ENCODE data around the gene DHRS2. TPM values are rescaled to one million over a fixed set of nuclear protein-coding genes. Genes with fewer than 3 reads are reported as not detected.

The DHRS2 gene
- total RNA-seq, 1 donor from 2014 or later, result not detected

DNA sequence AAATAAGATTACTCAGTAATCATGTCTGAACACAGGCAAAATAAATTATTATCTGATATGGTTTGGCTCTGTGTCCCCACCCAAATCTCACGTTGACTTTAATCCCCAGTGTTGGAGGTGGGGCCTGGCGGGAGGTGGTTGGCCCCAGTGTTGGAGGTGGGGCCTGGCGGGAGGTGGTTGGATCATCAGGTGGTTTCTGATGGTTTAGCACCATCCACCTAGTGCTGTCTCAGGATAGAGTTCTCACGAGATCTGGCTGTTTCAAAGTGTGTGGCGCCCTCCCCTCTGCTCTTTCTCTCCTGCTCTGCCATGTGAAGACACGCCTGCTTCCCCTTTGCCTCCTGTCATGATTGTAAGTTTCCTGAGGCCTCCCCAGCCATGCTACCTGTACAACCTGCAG is 18.1 kb downstream of the DHRS2 start:
- Mint-ChIP-seq H3K27ac (ENCODE audit: unreplicated experiment) (no peak overlapping the region), H3K36me3 (ENCODE audit: unreplicated experiment) (no peaks in the 10 kb centered on the region), H3K4me1 (ENCODE audit: unreplicated experiment) (no peaks in the 10 kb centered on the region), H3K4me3 (ENCODE audit: unreplicated experiment) (no peak overlapping the region), H3K9me3 (ENCODE audit: unreplicated experiment) (no peaks in the 10 kb centered on the region), H3K27me3 (ENCODE audit: unreplicated experiment) (peaks cover 13% of the 10 kb centered on the region)
- DNase-seq (ENCODE audit: extremely low spot score, unreplicated experiment), result no peak
- TF ChIP-seq CTCF (IDR thresholded peaks at IDR 0.05), result no peak

GRCh38 chr14:23657959-23658470 is 21.9 kb downstream of the DHRS2 start:
- Mint-ChIP-seq H3K4me1 (ENCODE audit: unreplicated experiment) (no peaks in the 10 kb centered on the region), H3K27ac (ENCODE audit: unreplicated experiment) (no peak overlapping the region), H3K27me3 (ENCODE audit: unreplicated experiment) (peaks cover 7% of the 10 kb centered on the region), H3K9me3 (ENCODE audit: unreplicated experiment) (no peaks in the 10 kb centered on the region), H3K4me3 (ENCODE audit: unreplicated experiment) (no peak overlapping the region), H3K36me3 (ENCODE audit: unreplicated experiment) (no peaks in the 10 kb centered on the region)
- DNase-seq (ENCODE audit: extremely low spot score, unreplicated experiment), result no peak
- TF ChIP-seq CTCF (IDR thresholded peaks at IDR 0.05), result no peak

GRCh38 chr14:23660290-23661226 is 24.4 kb downstream of the DHRS2 start:
- Mint-ChIP-seq H3K36me3 (ENCODE audit: unreplicated experiment) (no peaks in the 10 kb centered on the region), H3K4me3 (ENCODE audit: unreplicated experiment) (no peak overlapping the region), H3K27me3 (ENCODE audit: unreplicated experiment) (peaks cover 6% of the 10 kb centered on the region), H3K9me3 (ENCODE audit: unreplicated experiment) (no peaks in the 10 kb centered on the region), H3K27ac (ENCODE audit: unreplicated experiment) (no peak overlapping the region), H3K4me1 (ENCODE audit: unreplicated experiment) (no peaks in the 10 kb centered on the region)
- DNase-seq (ENCODE audit: extremely low spot score, unreplicated experiment), result no peak
- no peak for TF ChIP-seq CTCF (IDR thresholded peaks at IDR 0.05)

GRCh38 chr14:23661542-23661941 is 25.4 kb downstream of the DHRS2 start:
- H3K9me3 Mint-ChIP-seq (ENCODE audit: unreplicated experiment), result no peaks in the 10 kb centered on the region
- H3K27me3 Mint-ChIP-seq (ENCODE audit: unreplicated experiment), result peaks cover 6% of the 10 kb centered on the region
- TF ChIP-seq CTCF (IDR thresholded peaks at IDR 0.05), result no peak
- H3K4me1 Mint-ChIP-seq (ENCODE audit: unreplicated experiment), result no peaks in the 10 kb centered on the region
- DNase-seq (ENCODE audit: extremely low spot score, unreplicated experiment), result no peak
- H3K36me3 Mint-ChIP-seq (ENCODE audit: unreplicated experiment), result no peaks in the 10 kb centered on the region
- no peak overlapping the region for H3K4me3 Mint-ChIP-seq (ENCODE audit: unreplicated experiment)
- no peak overlapping the region for H3K27ac Mint-ChIP-seq (ENCODE audit: unreplicated experiment)

DNA sequence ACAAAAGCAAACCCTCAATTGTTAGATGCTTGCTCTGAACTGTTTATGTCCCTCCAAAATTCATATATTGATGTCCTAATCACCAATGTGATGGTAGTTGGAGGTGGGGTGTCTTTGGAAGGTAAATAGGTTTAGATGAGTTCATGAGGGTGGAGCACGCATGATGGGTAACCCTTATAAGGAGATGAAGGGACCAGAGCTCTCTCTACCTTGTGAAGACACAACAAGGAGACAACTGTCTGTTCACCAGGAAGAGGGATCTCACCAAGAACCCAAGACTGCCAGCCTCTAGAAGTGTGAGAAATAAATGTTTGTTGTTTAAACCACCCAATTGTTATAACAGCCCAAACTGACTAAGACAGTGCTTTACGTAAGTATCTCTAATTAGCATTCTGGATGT is 27.0 kb downstream of the DHRS2 start:
- H3K27me3 Mint-ChIP-seq (ENCODE audit: unreplicated experiment), result peaks cover 13% of the 10 kb centered on the region
- TF ChIP-seq CTCF (IDR thresholded peaks at IDR 0.05), result no peak
- H3K9me3 Mint-ChIP-seq (ENCODE audit: unreplicated experiment), result no peaks in the 10 kb centered on the region
- no peak overlapping the region for H3K4me3 Mint-ChIP-seq (ENCODE audit: unreplicated experiment)
- no peak overlapping the region for H3K27ac Mint-ChIP-seq (ENCODE audit: unreplicated experiment)
- H3K4me1 Mint-ChIP-seq (ENCODE audit: unreplicated experiment), result no peaks in the 10 kb centered on the region
- DNase-seq (ENCODE audit: extremely low spot score, unreplicated experiment), result no peak
- H3K36me3 Mint-ChIP-seq (ENCODE audit: unreplicated experiment), result no peaks in the 10 kb centered on the region
